HepG2 (cell line): Measurements from ENCODE around the gene POLR3H. TPM values are rescaled to one million over a fixed set of nuclear protein-coding genes. Genes with fewer than 3 reads are reported as not detected.
A peak's percentile ranks its signal among the peaks of the same experiment; 100 is the strongest.

Source experiments
- ATAC-seq: fragments of 200-7000 bp; cut with Tn5 transposase; 3 replicates; pipeline ENCODE4 v1.9.1; 2020; ENCODE audit warnings: mild to moderate bottlenecking, moderate library complexity
- BruUV-seq: library from RNA; stranded (reverse); fragments of 400-500 nt; replicated peaks from 2 replicates; lab custom pipeline; 2021; lab: Mats Ljungman, UMichigan
- CTCF ChIA-PET: fragments of 300-600 bp; formaldehyde crosslinking; extraction: SDS; loops from one replicate; lab custom pipeline; 2021; ENCODE audit warnings: low total read pairs, inconsistent platforms, low intra/inter-chr PET ratio; lab: Yijun Ruan, JAX
- POLR2A ChIA-PET: fragments of 350-600 bp; sonication (Branson Sonifier 250); formaldehyde crosslinking; loops from one replicate; lab custom pipeline; 2020; ENCODE audit warnings: antibody characterized with exemption, inconsistent platforms; lab: Yijun Ruan, JAX
- DNase-seq: peaks from one replicate; pipeline ENCODE4 v3.0.0-alpha.2; 2015; ENCODE audit warnings: low spot score
- FAIRE-seq: peaks from 3 replicates; lab custom pipeline; 2011; peaks lifted over from hg19 to GRCh38; lab: Jason Lieb, UNC
- H2AFZ ChIP-seq: one replicate; pipeline ENCODE4 v1.6.1; 2011; ENCODE audit warnings: low read length, inconsistent platforms
- H3K27ac ChIP-seq: fragments of 300-600 bp; 3 replicates; pipeline ENCODE4 v1.8.0; 2011; ENCODE audit warnings: mixed run types, mild to moderate bottlenecking, mixed read lengths, low read length, inconsistent platforms; ENCODE audit not compliant: insufficient read depth; ENCODE audit errors: extremely low read length
- H3K27me3 ChIP-seq, 2 experiments: fragments of 200-600 bp in 1 of 2; 2 replicates in 1 of 2; 3 replicates in 1 of 2; pipeline versions ENCODE4 v1.6.0 to v1.8.0; 2011; ENCODE audit warnings: low read length in 2 of 2, mild to moderate bottlenecking in 2 of 2, moderate library complexity in 2 of 2, inconsistent platforms in 1 of 2; ENCODE audit not compliant: insufficient read depth in 2 of 2, control insufficient read depth in 1 of 2
- H3K36me3 ChIP-seq, 2 experiments: fragments of 200-600 bp in 1 of 2; replicated peaks in 1 of 2; 2 replicates in 1 of 2; 3 replicates in 1 of 2; pipeline versions ENCODE4 v1.5.1 to v1.8.0; 2011; ENCODE audit warnings: low read length in 2 of 2, inconsistent platforms in 1 of 2; ENCODE audit not compliant: insufficient read depth in 2 of 2, control insufficient read depth in 1 of 2
- H3K4me1 ChIP-seq: 2 replicates; pipeline ENCODE4 v1.5.1; 2012; ENCODE audit warnings: low read length, inconsistent platforms; ENCODE audit not compliant: insufficient read depth
- H3K4me2 ChIP-seq: 2 replicates; pipeline ENCODE4 v1.6.0; 2011; ENCODE audit warnings: low read depth, low read length, inconsistent platforms
- H3K4me3 ChIP-seq, 3 experiments: fragments of 200-600 bp in 1 of 3; sonication (generic), shearing (Covaris generic) in 1 of 3; replicated peaks in 1 of 3; 2 replicates each; pipeline ENCODE4 v1.5.1; 2011 to 2016; ENCODE audit warnings: low read length in 3 of 3, inconsistent platforms in 2 of 3, low read depth in 2 of 3, mild to moderate bottlenecking in 2 of 3, control low read depth in 1 of 3, mixed read lengths in 1 of 3; ENCODE audit not compliant: insufficient read depth in 1 of 3
- H3K79me2 ChIP-seq: one replicate; pipeline ENCODE4 v1.6.1; 2011; ENCODE audit warnings: low read length, inconsistent platforms; ENCODE audit not compliant: insufficient read depth
- H3K9ac ChIP-seq: 2 replicates; pipeline ENCODE4 v1.6.0; 2011; ENCODE audit warnings: mild to moderate bottlenecking, low read depth, low read length, inconsistent platforms; ENCODE audit not compliant: insufficient read depth
- H3K9me3 ChIP-seq: 2 replicates; pipeline ENCODE4 v1.5.1; 2012; ENCODE audit warnings: mild to moderate bottlenecking, low read length
- H4K20me1 ChIP-seq: 2 replicates; pipeline ENCODE4 v1.6.0; 2011; ENCODE audit warnings: inconsistent platforms, mild to moderate bottlenecking, low read length, moderate library complexity; ENCODE audit not compliant: insufficient read depth
- AHDC1 ChIP-seq: sonication (generic); formaldehyde crosslinking; IDR thresholded peaks from 2 replicates; pipeline ENCODE4 v1.5.1; 2020; ENCODE audit warnings: mild to moderate bottlenecking, missing genetic modification reagents, borderline replicate concordance
- CBFB ChIP-seq: sonication (generic); formaldehyde crosslinking; IDR thresholded peaks from 2 replicates; pipeline ENCODE4 v1.4.0; 2020; ENCODE audit warnings: missing genetic modification reagents
- FOSL1 ChIP-seq: sonication (generic); formaldehyde crosslinking; IDR thresholded peaks from 2 replicates; pipeline ENCODE4 v1.9.0; 2021; ENCODE audit warnings: missing genetic modification reagents, borderline replicate concordance
- GATAD1 ChIP-seq: IDR thresholded peaks from 2 replicates; pipeline ENCODE4 v1.6.1; 2016; ENCODE audit warnings: missing genetic modification reagents, missing compliant biosample characterization
- IKZF4 ChIP-seq: sonication (generic); formaldehyde crosslinking; IDR thresholded peaks from 2 replicates; pipeline ENCODE4 v1.5.1; 2020; ENCODE audit warnings: borderline replicate concordance, mild to moderate bottlenecking, low read depth, missing genetic modification reagents; ENCODE audit errors: not compliant biosample characterization
- JUN ChIP-seq: sonication (generic); formaldehyde crosslinking; IDR thresholded peaks from 2 replicates; pipeline ENCODE4 v1.4.0; 2020; ENCODE audit warnings: mild to moderate bottlenecking, missing genetic modification reagents
- MAF1 ChIP-seq: sonication (generic); formaldehyde crosslinking; IDR thresholded peaks from 2 replicates; pipeline ENCODE4 v1.5.0; 2020; ENCODE audit warnings: missing genetic modification reagents, borderline replicate concordance
- MAFK ChIP-seq, 2 experiments: IDR thresholded peaks in 1 of 2; conservative IDR thresholded peaks in 1 of 2; 2 replicates each; pipeline ENCODE4 v1.6.1; 2011; ENCODE audit warnings: improper control_type of control experiment in 2 of 2, low read length in 2 of 2
- MTF2 ChIP-seq: sonication (generic); formaldehyde crosslinking; IDR thresholded peaks from 2 replicates; pipeline ENCODE4 v1.5.0; 2020; ENCODE audit warnings: missing genetic modification reagents, borderline replicate concordance
- SP4 ChIP-seq: sonication (generic); formaldehyde crosslinking; IDR thresholded peaks from 2 replicates; pipeline ENCODE4 v1.8.1; 2023; ENCODE audit warnings: mild to moderate bottlenecking, missing genetic modification reagents
- ZNF264 ChIP-seq: sonication (generic); formaldehyde crosslinking; IDR thresholded peaks from 2 replicates; pipeline ENCODE4 v1.4.0; 2020; ENCODE audit warnings: missing genetic modification reagents
- ZNF335 ChIP-seq: sonication (generic); formaldehyde crosslinking; IDR thresholded peaks from 2 replicates; pipeline ENCODE4 v1.4.0; 2020; ENCODE audit warnings: missing genetic modification reagents
- WGBS: methylation state at CpG from one replicate; pipeline ENCODE4 v1.1.6; 2017; ENCODE audit warnings: low lambda C conversion rate; 5-methylcytosine and 5-hydroxymethylcytosine counted together
- in situ Hi-C: cut with HindIII; loops from 2 replicates; pipeline ENCODE4 v1.10.0; 2017; ENCODE audit warnings: low pct_unique_long_range_greater_than_20kb; ENCODE audit not compliant: extremely low pct_ligation_motif_present
- intact Hi-C: fragments of 100-400 bp; cut with micrococcal nuclease; formaldehyde crosslinking; loops from one replicate; pipeline ENCODE4 v1.10.0; 2022; ENCODE audit not compliant: unreplicated experiment
- polyA plus RNA-seq, 8 experiments: library from polyadenylated mRNA; depleted of rRNA in 3 of 8; stranded (reverse) in 7 of 8; unstranded in 1 of 8; fragments of >200 nt; fragmentation: Illumina TruSeq in 4 of 8; extraction: Trizol in 4 of 8; gene quantifications; 2 replicates each; pipeline versions ENCODE4 v1.2.1 to v1.2.3, GENCODE V29; 2011 to 2016; ENCODE audit warnings: low read depth in 4 of 8, missing spikeins in 1 of 8, mixed read lengths in 1 of 8; ENCODE audit not compliant: insufficient read depth in 1 of 8
- total RNA-seq, 5 experiments: library from RNA; depleted of rRNA; stranded (reverse); fragments of >200 nt; fragmentation: Illumina TruSeq; extraction: Trizol; gene quantifications; 2 replicates each; pipeline ENCODE4 v1.2.3, GENCODE V29; 2016; ENCODE audit warnings: low read depth in 1 of 5

The POLR3H gene
- total and polyA plus RNA-seq, 2 of the 13 experiments (the other 11 are each of a cell fraction or from before 2014, with no cell fraction given), result 10.3 to 28.6 TPM

- H3K4me1 ChIP-seq, result peaks cover 29% of the 10 kb centered on the region
- H3K27ac ChIP-seq, result peak overlapping the region; percentile 16
- H2AFZ ChIP-seq, result no peak overlapping the region
- in situ Hi-C loops (no loop called here), intact Hi-C loops (no loop called here)
- BruUV-seq, result no TSS peak
- H3K36me3 ChIP-seq, result no peaks in the 10 kb centered on the region; a peak in 1 of 5 replicates
- ChIA-PET CTCF (no interaction called here), POLR2A (interaction anchor here (0.6 to 3.2 kb wide), 3 partner anchors 19 to 81 kb away, joined by 3 to 9 read pairs (median 3); partner anchors contain the start of genes ACO2, PHF5A and TOB2)
- no peak overlapping the region for H3K4me3 ChIP-seq
- peaks cover 76% of the 10 kb centered on the region for H3K79me2 ChIP-seq
- no peak for DNase-seq
- H3K4me2 ChIP-seq, result no peak overlapping the region
- peak; percentile 37; the same call in 1 of the 3 replicates for ATAC-seq
- H3K9ac ChIP-seq, result no peak overlapping the region
- TF ChIP-seq ZNF335 (no peak), MAFK (conservative IDR thresholded peaks at IDR 0.05 in 1 of 2, IDR thresholded peaks at IDR 0.05 in 1 of 2; ENCODE audit: low read length in 2 of 2) (peak in 1 of 2 experiments; percentile 9; a peak in 1 of 4 replicates)
- H3K27me3 ChIP-seq, result no peaks in the 10 kb centered on the region
- peaks cover 7% of the 10 kb centered on the region for H4K20me1 ChIP-seq
- H3K9me3 ChIP-seq, result no peaks in the 10 kb centered on the region
- FAIRE-seq, result peak; percentile 48
- 81% methylated on average over 8 of the region's 8 CpGs for WGBS
Observed at GRCh38 chr22:41487037-41487935, 57.0 kb downstream of the POLR3H start.

GRCh38 chr22:41485033-41485432 lies 59.2 kb downstream of the POLR3H start:
- no peak overlapping the region for H3K27ac ChIP-seq
- no peaks in the 10 kb centered on the region; a peak in 3 of 5 replicates for H3K36me3 ChIP-seq
- no peak overlapping the region for H3K9ac ChIP-seq
- WGBS, result 92% methylated on average over 7 of the region's 7 CpGs
- H3K27me3 ChIP-seq, result no peaks in the 10 kb centered on the region
- in situ Hi-C loops (no loop called here), intact Hi-C loops (no loop called here)
- peaks cover 80% of the 10 kb centered on the region for H3K79me2 ChIP-seq
- H3K4me2 ChIP-seq, result no peak overlapping the region
- H4K20me1 ChIP-seq, result peaks cover 11% of the 10 kb centered on the region
- no TSS peak for BruUV-seq
- ATAC-seq (no peak), DNase-seq (no peak), FAIRE-seq (no peak)
- no peak overlapping the region for H2AFZ ChIP-seq
- H3K9me3 ChIP-seq, result no peaks in the 10 kb centered on the region
- ChIA-PET CTCF (no interaction called here), POLR2A (no interaction called here)
- no peak overlapping the region for H3K4me3 ChIP-seq
- peaks cover 29% of the 10 kb centered on the region for H3K4me1 ChIP-seq
- TF ChIP-seq SP4 (CRISPR knock-in tag), result no peak
- TF ChIP-seq CBFB (CRISPR knock-in tag), result no peak
- TF ChIP-seq AHDC1, result no peak
- no peak for TF ChIP-seq MAF1
- TF ChIP-seq ZNF264 (CRISPR knock-in tag), result no peak
- TF ChIP-seq GATAD1 (CRISPR knock-in tag), result no peak
- TF ChIP-seq IKZF4, result no peak
- no peak for TF ChIP-seq JUN (CRISPR knock-in tag)
- TF ChIP-seq FOSL1, result no peak
- no peak for TF ChIP-seq MTF2 (CRISPR knock-in tag)
